Panc1 (cell line): Measurements from ENCODE around the gene AIG1.

ENCODE experiments used
- CTCF ChIP-seq: fragments of 450-650 bp; IDR thresholded peaks from 2 replicates; pipeline ENCODE4 v1.5.1; 2017; ENCODE audit warnings: mild to moderate bottlenecking
- POLR2AphosphoS5 ChIP-seq: IDR thresholded peaks from 2 replicates; pipeline ENCODE4 v1.6.1; 2012; ENCODE audit warnings: mild to moderate bottlenecking, low read depth, low read length, moderate library complexity
- SIN3A ChIP-seq: IDR thresholded peaks from 2 replicates; pipeline ENCODE4 v1.6.1; 2012; ENCODE audit warnings: low read depth, mild to moderate bottlenecking, low read length, moderate library complexity, borderline replicate concordance; ENCODE audit not compliant: insufficient read depth

GRCh38 chr6:143268439-143268838, 207.8 kb downstream of the AIG1 start:
- TF ChIP-seq SIN3A (no peak), CTCF (no peak), POLR2AphosphoS5 (no peak)
